Cardiac septum (tissue), 1 donor: ENCODE data around the gene HOMER1. TPM values are rescaled to one million over a fixed set of nuclear protein-coding genes. Genes with fewer than 3 reads are reported as not detected.

Experiments
- DNase-seq: peaks from one replicate; pipeline ENCODE4 v3.0.0-alpha.2; 2020; ENCODE audit warnings: low spot score
- intact Hi-C: fragments of 100-400 bp; cut with DNase I; formaldehyde crosslinking; loops from one replicate; pipeline ENCODE4 v1.14.0; 2022
- total RNA-seq: library from RNA; stranded (reverse); fragmentation: NEBNext Ultra II Directional; extraction: Animal tissue kit (Norgen Biotek cat#: 25700); gene quantifications from one replicate; pipeline ENCODE4 v1.2.1, GENCODE V29; 2021
- donor health status: DM: no; HTN: no; CAD: no.

Gene HOMER1
- total RNA-seq, 1 donor from 2014 or later, result 67.4 TPM

DNA sequence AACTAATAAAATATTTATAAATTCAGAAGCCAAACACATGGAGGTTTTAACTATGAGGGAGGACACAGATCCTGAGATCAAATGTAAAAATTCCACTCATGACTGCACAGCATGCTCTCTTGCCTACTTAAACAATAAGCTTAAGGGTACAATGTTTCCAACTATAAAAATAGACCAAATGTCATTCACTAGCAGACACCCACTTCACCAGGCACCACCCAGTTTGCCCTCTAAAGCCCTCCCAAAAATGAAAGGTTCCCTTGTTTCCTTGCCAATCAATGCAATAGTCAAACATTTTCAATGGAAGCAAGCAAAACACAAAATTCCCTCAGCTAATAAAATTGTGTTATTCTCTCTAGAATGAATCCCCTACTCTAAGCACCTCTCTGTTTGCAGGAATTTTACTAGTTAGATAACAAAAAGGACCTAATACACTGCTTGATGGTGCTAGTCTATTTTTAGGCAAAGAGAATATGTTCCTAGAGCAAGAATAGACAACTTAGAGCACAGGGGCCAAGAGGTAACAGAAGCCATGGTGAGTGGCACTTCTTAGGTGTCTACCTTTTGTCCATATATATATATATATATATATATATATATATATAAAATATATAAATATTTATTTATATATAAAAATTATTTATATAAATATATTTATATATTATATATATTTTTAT is 135.3 kb downstream of the HOMER1 start:
- DNase-seq, result no peak

DNA sequence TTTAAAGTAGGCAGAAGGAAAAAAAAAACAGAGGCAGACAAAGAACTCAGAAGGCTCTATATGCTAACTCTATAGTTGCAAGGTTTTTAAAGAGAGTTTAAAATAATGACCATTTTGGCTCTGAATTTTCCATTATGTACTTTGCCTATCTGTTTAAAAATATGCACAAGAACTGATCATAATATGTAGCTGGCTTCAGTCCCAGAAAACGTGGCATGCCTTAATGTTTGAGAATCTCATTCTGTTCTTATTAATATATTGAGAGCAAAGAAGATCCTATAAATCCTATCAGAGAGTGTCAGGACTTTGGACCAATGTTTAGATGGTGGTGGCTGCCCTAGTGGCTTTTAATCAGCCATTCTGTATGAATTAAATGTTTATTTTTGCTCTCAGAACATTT is 156.5 kb downstream of the HOMER1 start:
- no peak for DNase-seq
- intact Hi-C loops, result no loop called here

More for the DNA sequence above, 135.3 kb downstream of the HOMER1 start:
- intact Hi-C loops, result no loop called here

DNA sequence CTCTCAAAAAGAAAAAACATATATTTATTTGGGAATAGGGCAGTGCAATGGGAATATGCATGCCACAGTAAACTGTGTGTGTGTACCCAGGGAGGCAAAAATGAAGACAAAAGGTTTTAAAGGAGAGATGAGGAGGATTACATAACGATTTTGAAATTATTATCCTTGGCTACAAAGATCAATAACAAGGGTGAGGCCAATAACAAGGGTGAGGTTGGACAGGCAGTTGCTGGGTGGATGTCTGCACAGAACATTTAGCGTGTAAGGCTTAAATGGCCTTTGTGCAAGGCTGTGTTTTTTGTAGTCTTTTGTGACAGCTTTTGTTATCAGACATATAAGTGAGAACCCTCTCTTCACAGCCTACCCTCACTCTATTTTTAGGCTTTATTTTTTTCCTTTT is 164.1 kb downstream of the HOMER1 start:
- no peak for DNase-seq
- intact Hi-C loops, result no loop called here

DNA sequence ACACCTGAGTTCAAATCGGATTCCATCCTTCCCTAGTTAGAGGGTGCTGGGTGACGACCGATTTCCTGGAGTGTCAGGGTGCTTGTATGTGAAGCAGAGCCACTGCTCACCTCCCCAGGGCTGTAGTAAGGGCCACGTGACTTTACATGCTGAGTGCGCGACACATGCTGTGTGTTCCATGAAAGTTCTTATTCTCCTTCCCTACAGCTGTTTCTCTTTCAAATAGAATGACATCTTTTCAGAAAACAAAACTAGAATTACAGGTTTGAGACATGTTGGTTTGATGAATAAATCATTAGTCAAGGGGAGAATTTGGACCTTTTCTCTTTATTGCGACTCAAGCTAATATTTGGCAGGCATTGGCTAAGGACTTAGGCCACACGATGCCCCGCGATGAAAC is 164.9 kb downstream of the HOMER1 start:
- intact Hi-C loops, result no loop called here

DNA sequence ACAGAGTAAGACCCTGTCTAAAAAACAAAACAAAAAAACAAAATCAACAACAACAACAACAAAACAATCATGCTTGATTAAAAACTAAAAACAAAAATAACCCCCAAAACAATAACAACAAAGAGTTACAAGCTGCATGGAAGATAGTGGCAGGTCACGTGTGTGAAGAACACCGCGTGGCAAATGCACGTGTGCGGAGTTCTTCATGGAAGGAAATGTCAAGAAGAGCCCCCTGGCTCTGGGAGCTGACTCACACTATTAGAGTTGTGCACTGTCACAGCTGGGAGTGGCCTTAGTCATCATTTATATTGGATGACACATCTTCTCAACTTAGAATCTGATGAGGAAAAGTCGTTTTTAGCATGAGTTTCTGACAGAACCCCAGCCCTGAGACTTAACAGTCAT is 167.5 kb downstream of the HOMER1 start:
- intact Hi-C loops, result no loop called here
- DNase-seq, result no peak

More for the DNA sequence above, 164.9 kb downstream of the HOMER1 start:
- no peak for DNase-seq

DNA sequence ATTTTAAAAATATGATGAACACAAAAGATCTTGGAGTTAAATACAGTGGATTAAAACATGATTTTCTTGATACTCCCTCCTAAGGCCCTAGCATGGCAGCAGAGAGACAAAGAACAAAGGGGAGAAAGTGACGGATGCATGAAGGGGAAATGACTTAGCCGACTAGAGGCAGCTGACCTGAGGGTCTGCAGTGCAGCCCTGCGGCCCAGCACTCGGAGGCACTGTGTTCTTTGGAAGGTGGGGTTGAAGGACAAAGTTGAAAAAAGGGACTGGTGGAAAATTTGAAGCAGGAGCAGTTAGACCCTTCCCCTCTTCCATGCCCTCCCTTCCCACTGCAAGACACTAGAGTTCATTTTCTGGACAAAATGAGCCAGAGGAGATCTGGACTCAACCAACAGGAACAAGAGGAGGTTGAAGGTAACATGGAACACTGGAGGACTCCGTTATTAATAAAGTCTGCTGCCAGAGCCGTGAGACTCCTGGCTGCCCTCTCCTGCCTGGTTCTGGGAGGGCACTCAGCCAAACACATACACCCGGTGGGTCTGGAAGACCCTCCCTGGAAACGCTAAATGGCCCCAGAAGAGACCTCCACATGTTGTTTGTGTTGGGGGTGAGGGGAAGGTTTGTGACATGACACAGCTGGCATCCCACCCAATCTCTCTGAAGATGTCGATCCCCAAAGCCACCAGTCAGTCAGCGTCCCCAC is 179.9 kb downstream of the HOMER1 start:
- intact Hi-C loops, result no loop called here
- DNase-seq, result no peak

DNA sequence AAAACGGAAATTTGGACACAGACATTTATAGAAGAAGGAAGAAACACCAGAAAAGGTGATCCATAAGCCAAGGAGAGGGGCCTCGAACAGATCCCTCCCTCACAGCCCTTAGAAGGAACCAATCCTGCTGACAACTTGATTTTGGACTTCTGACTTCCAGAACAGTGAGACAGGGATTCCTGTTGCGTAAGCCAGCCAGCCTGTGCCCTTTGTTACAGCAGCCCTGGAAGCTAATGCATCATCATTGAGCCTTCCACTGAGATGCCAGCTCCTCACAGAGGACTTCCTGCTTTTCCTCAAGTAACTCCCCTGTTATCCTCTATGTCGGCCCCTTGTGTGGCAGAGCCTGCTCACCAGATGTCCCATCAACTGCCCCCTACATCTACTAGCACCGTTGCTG is 183.9 kb downstream of the HOMER1 start:
- DNase-seq, result no peak
- intact Hi-C loops, result no loop called here

DNA sequence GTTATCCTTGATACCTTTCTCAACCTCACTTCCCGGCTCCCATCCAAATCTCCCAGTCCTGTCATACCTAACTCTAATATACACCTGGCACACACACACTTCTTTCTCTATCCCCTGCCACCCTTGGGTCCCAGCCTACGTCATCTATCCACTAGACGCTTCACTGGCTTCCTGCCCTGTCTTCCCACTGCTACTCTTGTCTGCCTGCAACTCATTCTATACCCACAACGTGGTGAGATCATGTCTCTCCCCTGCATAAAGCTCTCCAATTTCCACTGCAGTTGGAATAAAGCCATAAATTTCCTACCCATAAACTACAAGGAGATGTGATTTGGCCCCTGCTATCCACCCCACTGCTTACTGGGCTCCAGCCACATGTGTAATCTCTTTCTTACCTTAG is 184.5 kb downstream of the HOMER1 start:
- DNase-seq, result no peak
- intact Hi-C loops, result loop anchor here (10.0 kb wide), 1 partner anchor 205 kb away; no protein-coding TSS in a partner anchor

Other genes with a start within 250 kb of the HOMER1 start
- 39.0 TPM for gene TENT2, start 98.3 kb upstream of the HOMER1 start, total RNA-seq
- 1,204 TPM for gene CMYA5, start 175.7 kb upstream of the HOMER1 start, total RNA-seq